Bronchial epithelial cell (primary cell): Measurements from ENCODE around the gene C6orf89. TPM values are rescaled to one million over a fixed set of nuclear protein-coding genes. Genes with fewer than 3 reads are reported as not detected.
A peak's percentile ranks its signal among the peaks of the same experiment; 100 is the strongest.
"Not testable (repeated sequence)": the region's sequence is repeated elsewhere in the genome, so short reads cannot be mapped to it uniquely, and the experiment has no call there.

Source experiments
- DNase-seq: peaks from one replicate; pipeline ENCODE4 v3.0.0-alpha.2; 2010; ENCODE audit warnings: low read depth
- FAIRE-seq: peaks from 2 replicates; lab custom pipeline; 2011; peaks lifted over from hg19 to GRCh38; lab: Jason Lieb, UNC
- H3K27me3 ChIP-seq: 2 replicates; pipeline ENCODE4 v1.5.1; 2011; ENCODE audit warnings: low read length; ENCODE audit not compliant: control insufficient read depth, insufficient read depth
- H3K36me3 ChIP-seq: 2 replicates; pipeline ENCODE4 v1.5.1; 2011; ENCODE audit warnings: low read length; ENCODE audit not compliant: control insufficient read depth, insufficient read depth
- H3K4me3 ChIP-seq: 2 replicates; pipeline ENCODE4 v1.5.1; 2011; ENCODE audit warnings: mild to moderate bottlenecking, low read depth, low read length, control low read depth
- CTCF ChIP-seq: IDR thresholded peaks from 2 replicates; pipeline ENCODE4 v1.5.1; 2011; ENCODE audit warnings: mild to moderate bottlenecking, moderate library complexity, low read length, control low read depth, inconsistent platforms; ENCODE audit not compliant: insufficient read depth, severe bottlenecking
- total RNA-seq: library from RNA; depleted of rRNA; stranded (reverse); fragments of >200 nt; gene quantifications from 2 replicates; pipeline ENCODE4 v1.2.1, GENCODE V29; 2014

C6orf89 gene
- total RNA-seq, 1 donor from 2014 or later = 21.9 TPM

DNA sequence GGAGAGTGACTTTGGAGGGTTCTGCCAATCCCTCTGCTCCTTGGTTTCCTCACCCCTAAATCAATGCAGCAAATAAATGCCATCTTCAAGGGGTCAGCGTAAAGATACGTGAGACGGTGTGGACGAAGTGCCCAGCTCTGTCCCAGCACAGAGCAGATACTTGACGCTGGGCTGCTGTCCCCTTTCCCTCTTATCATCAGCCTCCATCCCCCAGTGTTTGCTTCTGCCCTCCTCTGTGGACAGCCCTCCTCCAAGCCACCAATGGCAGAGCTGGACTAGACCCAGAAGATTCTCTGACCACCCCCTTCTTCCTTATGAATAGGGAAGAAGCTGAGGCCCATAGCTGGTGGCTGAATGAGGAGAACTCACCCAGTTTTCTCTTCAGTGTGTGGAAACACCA is 51.1 kb downstream of the C6orf89 start:
- H3K27me3 ChIP-seq = no peaks in the 10 kb centered on the region
- H3K36me3 ChIP-seq = no peaks in the 10 kb centered on the region
- no peak for DNase-seq
- H3K4me3 ChIP-seq = no peak overlapping the region
- no peak for TF ChIP-seq CTCF
- no peak for FAIRE-seq

DNA sequence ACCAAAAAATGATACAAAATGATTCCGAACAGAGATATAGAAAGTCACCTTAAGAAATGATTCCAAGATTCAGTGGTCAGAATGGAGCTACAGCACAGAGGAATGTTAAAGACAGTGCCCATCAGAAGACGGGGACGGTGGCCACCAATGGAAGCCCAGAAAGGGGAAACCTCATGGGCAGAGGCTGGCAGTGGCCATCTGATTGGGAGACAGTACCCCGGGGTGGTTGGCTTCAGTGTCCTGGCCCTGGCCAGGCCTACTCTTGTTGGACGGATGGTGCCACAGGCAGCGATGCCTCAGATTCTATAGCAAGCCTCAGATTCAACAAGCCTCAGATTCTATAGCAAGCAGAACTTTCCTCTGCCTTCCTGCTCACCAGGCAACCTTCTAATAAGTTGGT is 52.1 kb downstream of the C6orf89 start:
- FAIRE-seq (no peak), DNase-seq (no peak)
- no peak overlapping the region for H3K4me3 ChIP-seq
- no peaks in the 10 kb centered on the region for H3K36me3 ChIP-seq
- no peak for TF ChIP-seq CTCF
- H3K27me3 ChIP-seq = no peaks in the 10 kb centered on the region

- peak; percentile 84 for DNase-seq
- Histone ChIP-seq H3K4me3 (no peak overlapping the region), H3K27me3 (no peaks in the 10 kb centered on the region), H3K36me3 (no peaks in the 10 kb centered on the region)
- FAIRE-seq = no peak
- TF ChIP-seq CTCF = no peak
Observed at GRCh38 chr6:36938536-36938935, 52.8 kb downstream of the C6orf89 start.

DNA sequence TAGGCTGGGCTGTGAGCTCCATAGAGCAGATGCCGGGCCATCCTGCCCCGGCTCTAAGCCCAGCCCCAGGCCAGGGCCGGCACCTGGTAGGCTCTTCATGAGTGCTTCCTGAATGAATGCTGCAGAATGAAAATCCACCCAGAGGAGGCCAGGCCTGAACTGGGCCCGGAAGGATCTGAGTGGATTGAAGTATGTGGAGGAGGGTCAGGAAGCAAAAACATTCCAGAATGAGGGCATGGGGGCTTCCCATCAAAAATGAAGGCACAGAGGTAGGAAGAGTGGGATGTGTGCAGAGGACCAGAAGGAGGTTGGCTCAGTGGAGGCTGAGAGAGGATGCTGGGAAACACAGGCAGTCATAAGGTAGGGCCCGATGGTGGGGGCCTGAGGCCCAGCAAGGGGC is 53.3 kb downstream of the C6orf89 start:
- H3K36me3 ChIP-seq, DNase-seq, H3K27me3 ChIP-seq, H3K4me3 ChIP-seq, FAIRE-seq: not testable (repeated sequence)

GRCh38 chr6:36940027-36940426 is 54.3 kb downstream of the C6orf89 start:
- Histone ChIP-seq H3K36me3 (no peaks in the 10 kb centered on the region), H3K4me3 (no peak overlapping the region), H3K27me3 (peaks cover 2% of the 10 kb centered on the region)
- FAIRE-seq (no peak), DNase-seq (no peak)
- TF ChIP-seq CTCF = no peak

- H3K36me3 ChIP-seq, H3K27me3 ChIP-seq, DNase-seq, FAIRE-seq, H3K4me3 ChIP-seq: not testable (repeated sequence)
Observed at GRCh38 chr6:36941561-36941960, 55.8 kb downstream of the C6orf89 start.

GRCh38 chr6:36942329-36942728 is 56.6 kb downstream of the C6orf89 start:
- DNase-seq, FAIRE-seq, H3K27me3 ChIP-seq, H3K4me3 ChIP-seq, H3K36me3 ChIP-seq: not testable (repeated sequence)
